ENCODE results near the gene IL37. TPM values are rescaled to one million over a fixed set of nuclear protein-coding genes. Genes with fewer than 3 reads are reported as not detected.

IL37 gene
- total RNA-seq, 2 donors from 2014 or later, result 0.99 TPM; not detected in 1

GRCh38 chr2:112962308-112963175 is 51.6 kb downstream of the IL37 start:
- intact Hi-C loops (cut with DNase I), result no loop called here
- Histone ChIP-seq H3K27me3 (no peaks in the 10 kb centered on the region), H3K36me3 (no peaks in the 10 kb centered on the region), H3K4me1 (no peaks in the 10 kb centered on the region), H3K27ac (no peak overlapping the region), H3K9ac (ENCODE audit: low read depth in 2 of 2, low read length in 2 of 2) (no peak overlapping the region), H3K4me3 (no peak overlapping the region), H3K9me3 (no peaks in the 10 kb centered on the region)
- TF ChIP-seq, protein P1, sequence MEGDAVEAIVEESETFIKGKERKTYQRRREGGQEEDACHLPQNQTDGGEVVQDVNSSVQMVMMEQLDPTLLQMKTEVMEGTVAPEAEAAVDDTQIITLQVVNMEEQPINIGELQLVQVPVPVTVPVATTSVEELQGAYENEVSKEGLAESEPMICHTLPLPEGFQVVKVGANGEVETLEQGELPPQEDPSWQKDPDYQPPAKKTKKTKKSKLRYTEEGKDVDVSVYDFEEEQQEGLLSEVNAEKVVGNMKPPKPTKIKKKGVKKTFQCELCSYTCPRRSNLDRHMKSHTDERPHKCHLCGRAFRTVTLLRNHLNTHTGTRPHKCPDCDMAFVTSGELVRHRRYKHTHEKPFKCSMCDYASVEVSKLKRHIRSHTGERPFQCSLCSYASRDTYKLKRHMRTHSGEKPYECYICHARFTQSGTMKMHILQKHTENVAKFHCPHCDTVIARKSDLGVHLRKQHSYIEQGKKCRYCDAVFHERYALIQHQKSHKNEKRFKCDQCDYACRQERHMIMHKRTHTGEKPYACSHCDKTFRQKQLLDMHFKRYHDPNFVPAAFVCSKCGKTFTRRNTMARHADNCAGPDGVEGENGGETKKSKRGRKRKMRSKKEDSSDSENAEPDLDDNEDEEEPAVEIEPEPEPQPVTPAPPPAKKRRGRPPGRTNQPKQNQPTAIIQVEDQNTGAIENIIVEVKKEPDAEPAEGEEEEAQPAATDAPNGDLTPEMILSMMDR (IDR thresholded peaks at IDR 0.05), result no peak
- no peak for DNase-seq

DNA sequence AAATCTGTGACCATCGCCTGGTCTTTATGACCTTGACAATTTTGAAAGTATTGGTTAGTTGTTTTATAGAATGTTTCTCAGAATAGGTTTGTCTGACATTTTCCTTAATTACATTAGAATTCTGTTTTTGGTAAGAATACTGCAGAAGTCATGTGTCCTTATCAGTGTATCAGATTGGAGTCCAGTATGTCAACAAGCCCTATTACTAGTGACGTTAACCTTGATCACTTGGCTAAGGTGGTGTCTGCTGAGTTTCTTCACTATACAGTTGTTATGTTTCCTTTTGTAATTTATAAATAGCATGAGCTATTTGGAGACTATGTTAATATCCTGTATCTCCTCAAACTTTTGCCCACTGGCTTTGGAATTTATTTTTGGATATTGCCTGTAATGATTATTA is 56.1 kb downstream of the IL37 start:
- Histone ChIP-seq H3K36me3 (no peaks in the 10 kb centered on the region), H3K9ac (ENCODE audit: low read depth in 2 of 2, low read length in 2 of 2) (no peak overlapping the region), H3K9me3 (no peaks in the 10 kb centered on the region), H3K4me1 (no peaks in the 10 kb centered on the region), H3K4me3 (no peak overlapping the region), H3K27me3 (no peaks in the 10 kb centered on the region), H3K27ac (no peak overlapping the region)
- no peak for DNase-seq
- intact Hi-C loops (cut with DNase I), result no loop called here
- TF ChIP-seq, protein P1 (IDR thresholded peaks at IDR 0.05), result no peak

Other genes starting within 250 kb of the IL37 start
- not detected for gene NT5DC4, start 190.1 kb upstream of the IL37 start, total RNA-seq
- gene CKAP2L, start 146.6 kb upstream of the IL37 start, total RNA-seq, result 10 to 100 TPM in 1 of 2 donors, 1 to 10 TPM in 1; 6.4 to 13.5 TPM
- under 1 TPM in 1 of 2 donors, not detected in 1; 0.45 TPM for gene IL1A, start 126.7 kb upstream of the IL37 start, total RNA-seq
- gene IL1B, start 74.4 kb upstream of the IL37 start, total RNA-seq, result 1 to 10 TPM; 1.6 to 5.7 TPM
- gene IL36G, start 66.8 kb downstream of the IL37 start, total RNA-seq, result under 1 TPM; 0.40 to 0.69 TPM
- not detected for gene IL36A, start 94.3 kb downstream of the IL37 start, total RNA-seq
- gene IL36B, start 141.7 kb downstream of the IL37 start, total RNA-seq, result not detected
- not detected for gene IL36RN, start 148.0 kb downstream of the IL37 start, total RNA-seq
- not detected for gene IL1F10, start 156.8 kb downstream of the IL37 start, total RNA-seq
- gene IL1RN, start 216.4 kb downstream of the IL37 start, total RNA-seq, result 1 to 10 TPM; 1.5 to 6.0 TPM

Measured in colonic mucosa (tissue), 4 donors.